IMR-90 (cell line): ENCODE results near the gene ATOH8. TPM values are rescaled to one million over a fixed set of nuclear protein-coding genes. Genes with fewer than 3 reads are reported as not detected.

Experiments used
- ATAC-seq: fragments of 200-7000 bp; cut with Tn5 transposase; 2 replicates; pipeline ENCODE4 v1.9.1; 2020; ENCODE audit warnings: low read depth, mild to moderate bottlenecking, moderate library complexity
- BruUV-seq: library from RNA; stranded (reverse); fragments of 400-500 nt; replicated peaks from 2 replicates; lab custom pipeline; 2021; lab: Mats Ljungman, UMichigan
- CTCF ChIA-PET: fragments of 300-600 bp; formaldehyde crosslinking; extraction: SDS; loops from one replicate; lab custom pipeline; 2021; ENCODE audit warnings: antibody characterized with exemption; lab: Yijun Ruan, JAX
- POLR2A ChIA-PET: fragments of 300-600 bp; sonication (Branson Sonifier 250); formaldehyde crosslinking; loops from one replicate; lab custom pipeline; 2022; ENCODE audit warnings: antibody characterized with exemption; ENCODE audit not compliant: unreplicated experiment; lab: Charles Lee
- DNase-seq: peaks from one replicate; pipeline ENCODE4 v3.0.0; 2013
- H2AFZ ChIP-seq: replicated peaks from 2 replicates; pipeline ENCODE3; 2013; ENCODE audit warnings: low read length, mild to moderate bottlenecking; ENCODE audit not compliant: poor library complexity
- H2AK5ac ChIP-seq: 2 replicates; pipeline ENCODE4 v1.6.1; 2013; ENCODE audit warnings: low read depth, low read length, inconsistent platforms
- H2AK9ac ChIP-seq: replicated peaks from 2 replicates; pipeline ENCODE3; 2013; ENCODE audit warnings: mild to moderate bottlenecking, low read depth, low read length, moderate library complexity; ENCODE audit not compliant: poor library complexity
- H2BK120ac ChIP-seq: 2 replicates; pipeline ENCODE4 v1.6.1; 2013; ENCODE audit warnings: low read depth, low read length, inconsistent platforms
- H2BK15ac ChIP-seq: 3 replicates; pipeline ENCODE4 v1.6.1; 2013; ENCODE audit warnings: low read depth, low read length, inconsistent platforms
- H2BK20ac ChIP-seq: 2 replicates; pipeline ENCODE4 v1.6.1; 2013; ENCODE audit warnings: low read depth, mild to moderate bottlenecking, inconsistent platforms, low read length, moderate library complexity
- H2BK5ac ChIP-seq: 2 replicates; pipeline ENCODE4 v1.6.1; 2013; ENCODE audit warnings: mild to moderate bottlenecking, low read depth, low read length, inconsistent platforms; ENCODE audit not compliant: poor library complexity, severe bottlenecking
- H3K14ac ChIP-seq: replicated peaks from 2 replicates; pipeline ENCODE4 v1.6.1; 2013; ENCODE audit warnings: low read depth, low read length, inconsistent platforms
- H3K18ac ChIP-seq: 2 replicates; pipeline ENCODE4 v1.6.1; 2013; ENCODE audit warnings: low read depth, low read length, control low read depth
- H3K23ac ChIP-seq: 2 replicates; pipeline ENCODE4 v1.6.1; 2013; ENCODE audit warnings: low read depth, low read length, inconsistent platforms
- H3K27ac ChIP-seq: 2 replicates; pipeline ENCODE4 v1.5.1; 2013; ENCODE audit warnings: mild to moderate bottlenecking, control low read depth, low read length; ENCODE audit not compliant: insufficient read depth
- H3K27me3 ChIP-seq: 2 replicates; pipeline ENCODE4 v1.6.1; 2013; ENCODE audit warnings: low read length; ENCODE audit not compliant: control insufficient read depth, insufficient read depth
- H3K36me3 ChIP-seq: 2 replicates; pipeline ENCODE4 v1.6.1; 2013; ENCODE audit warnings: low read length, mixed read lengths; ENCODE audit not compliant: control insufficient read depth, insufficient read depth
- H3K4ac ChIP-seq: 2 replicates; pipeline ENCODE4 v1.6.1; 2013; ENCODE audit warnings: low read depth, low read length, inconsistent platforms
- H3K4me1 ChIP-seq: 2 replicates; pipeline ENCODE4 v1.6.1; 2013; ENCODE audit warnings: low read length, mixed read lengths; ENCODE audit not compliant: control insufficient read depth, insufficient read depth
- H3K4me2 ChIP-seq: 2 replicates; pipeline ENCODE4 v1.6.1; 2013; ENCODE audit warnings: low read depth, mild to moderate bottlenecking, control low read depth, low read length, moderate library complexity
- H3K4me3 ChIP-seq: 2 replicates; pipeline ENCODE4 v1.5.1; 2013; ENCODE audit warnings: low read depth, mild to moderate bottlenecking, control low read depth, low read length, moderate library complexity; ENCODE audit not compliant: insufficient read depth
- H3K56ac ChIP-seq: 2 replicates; pipeline ENCODE4 v1.6.1; 2013; ENCODE audit warnings: low read length, inconsistent platforms; ENCODE audit not compliant: insufficient read depth; ENCODE audit errors: extremely low read depth
- H3K79me1 ChIP-seq, 2 experiments: 2 replicates each; pipeline ENCODE4 v1.6.1; 2013; ENCODE audit warnings: low read length in 2 of 2, inconsistent platforms in 1 of 2, low read depth in 1 of 2
- H3K9ac ChIP-seq: 2 replicates; pipeline ENCODE4 v1.6.1; 2013; ENCODE audit warnings: low read depth, low read length, control low read depth
- H3K9me1 ChIP-seq: 2 replicates; pipeline ENCODE4 v1.6.1; 2013; ENCODE audit warnings: low read length, inconsistent platforms; ENCODE audit not compliant: insufficient read depth
- H3K9me3 ChIP-seq: 2 replicates; pipeline ENCODE4 v1.6.1; 2013; ENCODE audit warnings: low read length; ENCODE audit not compliant: control insufficient read depth, insufficient read depth
- H4K20me1 ChIP-seq: 2 replicates; pipeline ENCODE4 v1.6.1; 2013; ENCODE audit warnings: low read length, inconsistent platforms; ENCODE audit not compliant: insufficient read depth
- H4K5ac ChIP-seq: 2 replicates; pipeline ENCODE4 v1.6.1; 2013; ENCODE audit warnings: mild to moderate bottlenecking, low read depth, low read length, control low read depth
- H4K8ac ChIP-seq, 2 experiments: 2 replicates each; pipeline ENCODE4 v1.6.1; 2013; ENCODE audit warnings: low read depth in 2 of 2, low read length in 2 of 2, control low read depth in 1 of 2, inconsistent platforms in 1 of 2
- H4K91ac ChIP-seq: 2 replicates; pipeline ENCODE4 v1.6.1; 2013; ENCODE audit warnings: low read depth, low read length, inconsistent platforms; ENCODE audit not compliant: insufficient read depth
- BHLHE40 ChIP-seq: fragments of 150-350 bp; IDR thresholded peaks from 2 replicates; pipeline ENCODE4 v1.6.1; 2016; ENCODE audit warnings: mild to moderate bottlenecking, low read depth, low read length
- CEBPB ChIP-seq: IDR thresholded peaks from 2 replicates; pipeline ENCODE4 v1.6.1; 2012; ENCODE audit warnings: low read depth, low read length, improper control_type of control experiment
- CHD1 ChIP-seq: IDR thresholded peaks from 2 replicates; pipeline ENCODE4 v1.6.1; 2012; ENCODE audit warnings: low read depth, low read length, improper control_type of control experiment
- MAFK ChIP-seq: IDR thresholded peaks from 2 replicates; pipeline ENCODE4 v1.6.1; 2012; ENCODE audit warnings: low read depth, low read length, improper control_type of control experiment
- MAZ ChIP-seq: IDR thresholded peaks from 2 replicates; pipeline ENCODE4 v1.6.1; 2012; ENCODE audit warnings: low read depth, mild to moderate bottlenecking, low read length, improper control_type of control experiment, moderate library complexity, borderline replicate concordance
- MXI1 ChIP-seq: IDR thresholded peaks from 2 replicates; pipeline ENCODE4 v1.6.1; 2012; ENCODE audit warnings: low read depth, mild to moderate bottlenecking, low read length, moderate library complexity, borderline replicate concordance
- NFE2L2 ChIP-seq: fragments of 150-350 bp; IDR thresholded peaks from 2 replicates; pipeline ENCODE4 v1.6.1; 2016; ENCODE audit warnings: low read depth, mild to moderate bottlenecking, low read length
- POLR2A ChIP-seq: IDR thresholded peaks from 2 replicates; pipeline ENCODE4 v1.6.1; 2012; ENCODE audit warnings: mild to moderate bottlenecking, low read depth, low read length
- RFX5 ChIP-seq: IDR thresholded peaks from 2 replicates; pipeline ENCODE4 v1.8.0; 2012; ENCODE audit warnings: low read depth, mild to moderate bottlenecking, low read length, moderate library complexity
- SMC3 ChIP-seq: fragments of 150-350 bp; IDR thresholded peaks from 2 replicates; pipeline ENCODE4 v1.6.1; 2016; ENCODE audit warnings: low read depth, mild to moderate bottlenecking, antibody characterized with exemption, low read length, moderate library complexity
- WGBS, 2 experiments: methylation state at CpG; one replicate each; pipeline versions ENCODE4 v1.1.5 to v1.1.7; 2013; ENCODE audit warnings: missing lambda C conversion rate in 2 of 2; ENCODE audit not compliant: insufficient read length in 1 of 2; ENCODE audit errors: extremely low coverage in 2 of 2; 5-methylcytosine and 5-hydroxymethylcytosine counted together
- dilution Hi-C: fragments of 300-500 bp; cut with HindIII; formaldehyde crosslinking; loops from one replicate; pipeline ENCODE4 v1.14.3; 2018; ENCODE audit warnings: low sequenced_read_pairs; ENCODE audit not compliant: unreplicated experiment
- in situ Hi-C: fragments of 300-500 bp; cut with MboI; formaldehyde crosslinking; loops from 3 replicates; pipeline ENCODE4 v1.14.3; 2019; ENCODE audit warnings: low sequenced_read_pairs, inconsistent platforms, mixed read lengths
- intact Hi-C: fragments of 100-400 bp; cut with micrococcal nuclease; formaldehyde crosslinking; loops from 2 replicates; pipeline ENCODE4 v1.10.0; 2022
- polyA plus RNA-seq, 3 experiments: library from polyadenylated mRNA; depleted of rRNA; stranded (reverse); fragments of >200 nt; gene quantifications; 2 replicates each; pipeline ENCODE4 v1.2.3, GENCODE V29; 2012; ENCODE audit warnings: low replicate concordance in 1 of 3
- total RNA-seq: library from RNA; depleted of rRNA; stranded (reverse); fragments of >200 nt; gene quantifications from 2 replicates; pipeline ENCODE4 v1.2.3, GENCODE V29; 2012
- TF ChIP-seq, protein P1 (sequence below): fragments of 150-350 bp; IDR thresholded peaks from 2 replicates; pipeline ENCODE4 v1.6.1; 2017; ENCODE audit warnings: mild to moderate bottlenecking, antibody characterized with exemption, low read length, low read depth
- TF ChIP-seq, protein P2 (sequence below): fragments of 150-350 bp; IDR thresholded peaks from 2 replicates; pipeline ENCODE4 v1.6.1; 2016; ENCODE audit warnings: low read depth, mild to moderate bottlenecking, low read length, moderate library complexity, borderline replicate concordance

The ATOH8 gene
- total and polyA plus RNA-seq, 2 of the 4 experiments (the other 2 are of a cell fraction), result 7.9 to 9.0 TPM

DNA sequence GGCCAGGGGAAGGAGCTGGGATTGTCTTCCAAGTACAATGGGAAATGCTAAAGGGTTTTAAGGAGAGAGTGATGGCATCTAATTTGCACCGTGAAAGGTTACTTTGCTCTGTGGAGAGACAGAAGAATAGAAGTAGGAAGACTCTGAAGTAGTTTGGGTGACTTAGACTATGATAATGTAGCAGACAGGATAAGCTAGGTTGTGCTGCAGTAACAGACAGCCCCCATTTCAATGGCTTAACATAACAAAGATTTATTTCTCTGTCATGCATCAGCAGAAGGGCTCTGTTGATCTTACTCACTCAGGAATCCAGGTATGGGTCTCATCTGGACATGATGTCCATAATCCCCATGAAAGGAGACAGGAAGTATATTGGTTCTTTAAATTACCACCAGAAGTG lies 33.3 kb upstream of the ATOH8 start:
- Histone ChIP-seq H4K91ac (no peak overlapping the region), H3K4ac (no peak overlapping the region), H2BK120ac (no peak overlapping the region), H4K5ac (no peak overlapping the region), H2AK9ac (no peak overlapping the region), H3K36me3 (no peaks in the 10 kb centered on the region), H3K14ac (no peak overlapping the region), H3K9ac (no peak overlapping the region), H4K8ac (no peak overlapping the region), H3K4me2 (no peak overlapping the region), H2AFZ (no peak overlapping the region), H3K79me1 (no peaks in the 10 kb centered on the region), H3K4me3 (no peak overlapping the region), H3K56ac (no peak overlapping the region), H3K23ac (no peak overlapping the region; the same call in 1 of the 2 replicates), H2BK15ac (no peak overlapping the region), H2AK5ac (no peak overlapping the region), H3K4me1 (peaks cover 5% of the 10 kb centered on the region), H3K9me3 (no peaks in the 10 kb centered on the region; the same call in 1 of the 2 replicates), H3K27ac (no peak overlapping the region), H3K27me3 (peaks cover 14% of the 10 kb centered on the region), H2BK5ac (no peak overlapping the region), H2BK20ac (no peak overlapping the region), H3K9me1 (0 out of 2 replicates have a peak, but pooled peaks cover 3% of the 10 kb centered on the region), H4K20me1 (no peaks in the 10 kb centered on the region), H3K18ac (no peak overlapping the region)
- TF ChIP-seq POLR2A (no peak), NFE2L2 (no peak), CEBPB (no peak), BHLHE40 (no peak), MAFK (no peak), RFX5 (no peak), MAZ (no peak), SMC3 (no peak), MXI1 (no peak), CHD1 (no peak)
- TF ChIP-seq, protein P1, sequence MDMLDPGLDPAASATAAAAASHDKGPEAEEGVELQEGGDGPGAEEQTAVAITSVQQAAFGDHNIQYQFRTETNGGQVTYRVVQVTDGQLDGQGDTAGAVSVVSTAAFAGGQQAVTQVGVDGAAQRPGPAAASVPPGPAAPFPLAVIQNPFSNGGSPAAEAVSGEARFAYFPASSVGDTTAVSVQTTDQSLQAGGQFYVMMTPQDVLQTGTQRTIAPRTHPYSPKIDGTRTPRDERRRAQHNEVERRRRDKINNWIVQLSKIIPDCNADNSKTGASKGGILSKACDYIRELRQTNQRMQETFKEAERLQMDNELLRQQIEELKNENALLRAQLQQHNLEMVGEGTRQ, result no peak
- TF ChIP-seq, protein P2, sequence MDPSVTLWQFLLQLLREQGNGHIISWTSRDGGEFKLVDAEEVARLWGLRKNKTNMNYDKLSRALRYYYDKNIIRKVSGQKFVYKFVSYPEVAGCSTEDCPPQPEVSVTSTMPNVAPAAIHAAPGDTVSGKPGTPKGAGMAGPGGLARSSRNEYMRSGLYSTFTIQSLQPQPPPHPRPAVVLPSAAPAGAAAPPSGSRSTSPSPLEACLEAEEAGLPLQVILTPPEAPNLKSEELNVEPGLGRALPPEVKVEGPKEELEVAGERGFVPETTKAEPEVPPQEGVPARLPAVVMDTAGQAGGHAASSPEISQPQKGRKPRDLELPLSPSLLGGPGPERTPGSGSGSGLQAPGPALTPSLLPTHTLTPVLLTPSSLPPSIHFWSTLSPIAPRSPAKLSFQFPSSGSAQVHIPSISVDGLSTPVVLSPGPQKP, result no peak
- dilution Hi-C loops (no loop called here), intact Hi-C loops (no loop called here), in situ Hi-C loops (loop anchor here (5.0 kb wide), 1 partner anchor 357 kb away; no protein-coding TSS in a partner anchor)
- no peak for ATAC-seq
- DNase-seq, result no peak
- POLR2A ChIA-PET, result no interaction called here
- no TSS peak for BruUV-seq
- no CpG with 5 or more reads among the region's 1 CpG for WGBS, 2 experiments
- CTCF ChIA-PET, result no interaction called here
